HEK293T (cell line): Measurements from ENCODE around the gene SLX4IP.

Experiments used
- CTCF ChIA-PET: fragments of 350-600 bp; formaldehyde crosslinking; extraction: SDS; loops from one replicate; lab custom pipeline; 2021; ENCODE audit warnings: antibody characterized with exemption, inconsistent platforms; lab: Yijun Ruan, JAX
- POLR2A ChIA-PET: fragments of 350-600 bp; formaldehyde crosslinking; extraction: SDS; loops from one replicate; lab custom pipeline; 2020; ENCODE audit warnings: antibody characterized with exemption, inconsistent platforms; lab: Yijun Ruan, JAX
- DNase-seq: peaks from one replicate; pipeline ENCODE4 v3.0.0; 2012; ENCODE audit warnings: mixed read lengths; ENCODE audit errors: extremely low spot score
- ARNT ChIP-seq: fragments of 450-650 bp; IDR thresholded peaks from 2 replicates; pipeline ENCODE4 v1.6.1; 2017; ENCODE audit warnings: mild to moderate bottlenecking
- BHLHE40 ChIP-seq: fragments of 450-650 bp; IDR thresholded peaks from 2 replicates; pipeline ENCODE4 v1.6.1; 2016; ENCODE audit warnings: mild to moderate bottlenecking, moderate library complexity, borderline replicate concordance
- CTBP1 ChIP-seq: fragments of 450-650 bp; IDR thresholded peaks from 2 replicates; pipeline ENCODE4 v1.6.1; 2016; ENCODE audit warnings: borderline replicate concordance
- ELF4 ChIP-seq: fragments of 450-650 bp; IDR thresholded peaks from 2 replicates; pipeline ENCODE4 v1.6.1; 2017; ENCODE audit warnings: antibody characterized with exemption
- FOXA1 ChIP-seq: fragments of 450-650 bp; IDR thresholded peaks from 2 replicates; pipeline ENCODE4 v1.6.1; 2016; ENCODE audit warnings: mild to moderate bottlenecking
- FOXK2 ChIP-seq: fragments of 450-650 bp; IDR thresholded peaks from 2 replicates; pipeline ENCODE4 v1.6.1; 2016; ENCODE audit warnings: mild to moderate bottlenecking
- FOXM1 ChIP-seq: fragments of 450-650 bp; IDR thresholded peaks from 2 replicates; pipeline ENCODE4 v1.6.1; 2017; ENCODE audit warnings: mild to moderate bottlenecking, borderline replicate concordance
- HDGF ChIP-seq: fragments of 450-650 bp; IDR thresholded peaks from 2 replicates; pipeline ENCODE4 v1.6.1; 2017; ENCODE audit warnings: antibody characterized with exemption, borderline replicate concordance
- L3MBTL2 ChIP-seq: fragments of 450-650 bp; conservative IDR thresholded peaks from 2 replicates; pipeline ENCODE4 v1.6.1; 2016; ENCODE audit warnings: mild to moderate bottlenecking
- LEF1 ChIP-seq: fragments of 450-650 bp; IDR thresholded peaks from 2 replicates; pipeline ENCODE4 v1.6.1; 2017; ENCODE audit warnings: mild to moderate bottlenecking, borderline replicate concordance
- NFRKB ChIP-seq: fragments of 450-650 bp; IDR thresholded peaks from 2 replicates; pipeline ENCODE4 v1.6.1; 2016; ENCODE audit warnings: mild to moderate bottlenecking, moderate library complexity
- SP1 ChIP-seq: fragments of 450-650 bp; IDR thresholded peaks from 2 replicates; pipeline ENCODE4 v1.6.1; 2017
- SUZ12 ChIP-seq: fragments of 450-650 bp; IDR thresholded peaks from 2 replicates; pipeline ENCODE4 v1.6.1; 2016; ENCODE audit warnings: mild to moderate bottlenecking
- TARDBP ChIP-seq: fragments of 450-650 bp; IDR thresholded peaks from 2 replicates; pipeline ENCODE4 v1.6.1; 2016
- ZNF384 ChIP-seq: fragments of 450-650 bp; IDR thresholded peaks from 2 replicates; pipeline ENCODE4 v1.6.1; 2016
- TF ChIP-seq, protein P1 (sequence below): fragments of 450-650 bp; IDR thresholded peaks from 2 replicates; pipeline ENCODE4 v1.6.1; 2016

SLX4IP gene

DNA sequence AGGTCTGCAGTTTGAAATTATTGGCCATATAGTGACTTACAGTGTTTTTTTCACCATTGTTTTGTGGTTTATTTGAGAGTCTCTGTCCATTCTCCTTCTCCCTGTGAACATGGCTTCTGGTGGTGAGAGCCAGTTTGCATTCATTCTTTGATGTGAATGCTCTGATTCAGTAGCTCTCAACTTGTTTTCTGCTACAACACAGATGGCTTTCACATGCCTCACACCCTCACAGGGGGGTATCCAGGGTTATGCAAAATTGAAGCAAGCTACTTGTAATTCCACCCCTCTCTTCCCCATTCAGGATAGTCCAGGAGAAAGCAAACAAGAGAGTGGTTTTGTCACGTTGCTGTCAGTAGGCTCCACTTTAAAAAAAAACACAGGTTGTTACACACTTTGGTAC is 55.6 kb downstream of the SLX4IP start:
- DNase-seq = no peak
- POLR2A ChIA-PET = no interaction called here
- CTCF ChIA-PET = no interaction called here
- TF ChIP-seq L3MBTL2 (no peak), SUZ12 (no peak), FOXA1 (no peak), TARDBP (no peak), CTBP1 (no peak), ZNF384 (no peak), FOXK2 (no peak), FOXM1 (no peak)
- TF ChIP-seq, protein P1, sequence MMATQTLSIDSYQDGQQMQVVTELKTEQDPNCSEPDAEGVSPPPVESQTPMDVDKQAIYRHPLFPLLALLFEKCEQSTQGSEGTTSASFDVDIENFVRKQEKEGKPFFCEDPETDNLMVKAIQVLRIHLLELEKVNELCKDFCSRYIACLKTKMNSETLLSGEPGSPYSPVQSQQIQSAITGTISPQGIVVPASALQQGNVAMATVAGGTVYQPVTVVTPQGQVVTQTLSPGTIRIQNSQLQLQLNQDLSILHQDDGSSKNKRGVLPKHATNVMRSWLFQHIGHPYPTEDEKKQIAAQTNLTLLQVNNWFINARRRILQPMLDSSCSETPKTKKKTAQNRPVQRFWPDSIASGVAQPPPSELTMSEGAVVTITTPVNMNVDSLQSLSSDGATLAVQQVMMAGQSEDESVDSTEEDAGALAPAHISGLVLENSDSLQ = no peak

DNA sequence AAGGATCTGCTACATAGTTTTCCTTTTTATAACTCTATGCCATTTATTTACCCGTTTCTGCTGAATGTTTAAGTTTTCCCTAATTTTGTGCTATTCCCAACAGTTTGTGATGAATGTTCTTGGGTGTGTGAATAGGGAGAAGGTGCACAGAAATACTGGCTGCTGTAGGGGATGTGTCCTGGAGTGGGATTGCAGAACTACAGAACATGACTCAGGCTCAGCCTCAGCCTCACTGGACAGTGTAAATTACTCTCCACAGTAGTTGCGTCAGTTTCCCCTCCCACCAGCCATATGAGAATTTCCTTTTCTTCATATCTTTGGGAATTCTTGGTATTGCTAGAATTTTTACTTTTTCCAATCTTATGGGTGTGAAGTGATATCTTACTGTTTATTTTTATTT is 57.0 kb downstream of the SLX4IP start:
- TF ChIP-seq L3MBTL2 = no peak
- TF ChIP-seq ELF4 = no peak
- no peak for TF ChIP-seq HDGF
- no peak for TF ChIP-seq FOXK2
- TF ChIP-seq SUZ12 = no peak
- no peak for TF ChIP-seq FOXA1
- TF ChIP-seq BHLHE40 = no peak
- TF ChIP-seq NFRKB = no peak
- TF ChIP-seq, protein P1 = no peak
- no peak for TF ChIP-seq LEF1
- no peak for TF ChIP-seq CTBP1
- no peak for TF ChIP-seq ZNF384
- no peak for TF ChIP-seq FOXM1
- TF ChIP-seq TARDBP = no peak
- TF ChIP-seq ARNT = no peak
- no peak for DNase-seq
- ChIA-PET CTCF (interaction anchor here (0.7 kb wide), 3 partner anchors 22 to 935 kb away, joined by 3 to 6 read pairs (median 3); no protein-coding TSS in a partner anchor), POLR2A (no interaction called here)

DNA sequence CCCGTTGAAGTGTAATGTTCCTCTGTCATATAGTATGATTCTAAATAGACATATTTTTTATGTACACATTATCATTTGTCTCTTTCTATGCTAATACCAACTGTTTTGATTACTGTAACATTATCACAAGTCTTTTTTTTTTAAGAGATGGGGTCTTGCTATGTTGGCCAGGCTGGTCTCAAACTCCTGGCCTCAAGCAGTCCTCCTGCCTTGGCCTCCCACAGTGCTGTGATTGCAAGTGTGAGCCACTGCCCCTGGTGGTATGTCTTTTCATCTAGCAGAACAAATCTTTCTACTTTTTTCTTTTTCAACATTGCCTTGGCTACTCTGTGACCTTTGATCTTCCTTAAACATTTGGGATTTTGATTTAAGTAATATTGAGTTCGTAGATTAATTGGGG is 57.7 kb downstream of the SLX4IP start:
- DNase-seq = no peak
- POLR2A ChIA-PET = no interaction called here
- no peak for TF ChIP-seq FOXM1
- TF ChIP-seq FOXA1 = no peak
- no peak for TF ChIP-seq ARNT
- no peak for TF ChIP-seq HDGF
- no peak for TF ChIP-seq NFRKB
- no peak for TF ChIP-seq L3MBTL2
- TF ChIP-seq ZNF384 = no peak
- TF ChIP-seq SP1 = no peak
- TF ChIP-seq LEF1 = no peak
- no peak for TF ChIP-seq CTBP1
- TF ChIP-seq TARDBP = no peak
- no peak for TF ChIP-seq BHLHE40
- no peak for TF ChIP-seq SUZ12
- no peak for TF ChIP-seq FOXK2
- TF ChIP-seq, protein P1 = no peak
- TF ChIP-seq ELF4 = no peak
- CTCF ChIA-PET = interaction anchor here (0.7 kb wide), 3 partner anchors 21 to 934 kb away, joined by 3 to 6 read pairs (median 3); no protein-coding TSS in a partner anchor

DNA sequence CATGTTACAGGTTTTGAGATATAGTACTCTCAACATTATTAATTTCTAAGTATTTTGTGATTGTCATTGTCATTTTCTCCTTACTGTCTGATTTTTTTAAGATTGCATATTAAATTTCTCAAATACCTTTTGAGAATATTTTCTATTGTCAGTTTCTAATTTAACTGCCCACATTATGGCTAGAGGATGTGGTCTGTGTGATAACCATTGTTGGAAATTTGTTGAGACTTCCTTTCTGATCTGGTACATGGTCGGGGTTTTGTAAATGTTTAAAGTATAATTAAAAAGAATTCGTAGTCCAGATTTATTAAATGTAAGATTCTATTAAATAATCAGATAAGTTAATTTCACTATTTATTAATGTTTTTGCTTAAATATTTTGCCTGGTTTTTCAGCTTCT is 60.1 kb downstream of the SLX4IP start:
- TF ChIP-seq FOXA1 = no peak
- no peak for TF ChIP-seq L3MBTL2
- TF ChIP-seq ELF4 = no peak
- no peak for TF ChIP-seq ZNF384
- no peak for TF ChIP-seq BHLHE40
- TF ChIP-seq HDGF = no peak
- no peak for TF ChIP-seq SP1
- no peak for TF ChIP-seq CTBP1
- TF ChIP-seq, protein P1 = no peak
- TF ChIP-seq FOXM1 = no peak
- no peak for TF ChIP-seq SUZ12
- TF ChIP-seq FOXK2 = no peak
- no peak for TF ChIP-seq NFRKB
- no peak for TF ChIP-seq ARNT
- TF ChIP-seq TARDBP = no peak
- TF ChIP-seq LEF1 = no peak
- POLR2A ChIA-PET = no interaction called here
- CTCF ChIA-PET = no interaction called here

DNA sequence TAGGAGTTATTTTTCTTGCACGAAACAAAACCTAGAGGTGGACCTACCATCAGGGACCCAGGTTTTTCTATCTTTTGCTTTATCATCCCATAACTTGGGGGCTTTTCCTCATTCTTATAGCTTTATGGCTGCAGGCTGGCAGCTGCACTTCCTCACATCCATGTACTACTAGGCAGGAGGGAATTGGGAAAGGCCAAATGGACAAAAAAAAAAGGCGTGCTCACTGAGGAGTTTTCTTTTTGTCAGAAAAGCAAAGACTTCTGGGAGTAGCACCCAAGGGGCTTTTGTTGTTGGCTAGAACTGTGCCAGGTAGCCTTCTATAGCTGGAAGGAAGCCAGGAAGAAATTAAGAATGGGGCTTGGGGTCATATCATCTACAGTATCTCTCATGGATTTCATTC is 61.4 kb downstream of the SLX4IP start:
- no peak for TF ChIP-seq HDGF
- no peak for TF ChIP-seq ARNT
- TF ChIP-seq NFRKB = no peak
- no peak for TF ChIP-seq ELF4
- TF ChIP-seq BHLHE40 = no peak
- no peak for TF ChIP-seq ZNF384
- TF ChIP-seq, protein P1 = no peak
- no peak for TF ChIP-seq SP1
- no peak for TF ChIP-seq CTBP1
- TF ChIP-seq TARDBP = no peak
- no peak for TF ChIP-seq L3MBTL2
- no peak for TF ChIP-seq LEF1
- no peak for TF ChIP-seq SUZ12
- TF ChIP-seq FOXM1 = no peak
- TF ChIP-seq FOXK2 = no peak
- no peak for TF ChIP-seq FOXA1
- POLR2A ChIA-PET = no interaction called here
- CTCF ChIA-PET = no interaction called here
- no peak for DNase-seq

More for the DNA sequence above, 60.1 kb downstream of the SLX4IP start:
- no peak for DNase-seq
